T-helper 2 cell treated with Interferon-gamma antibody and Interleukin-4, amounts not matched to agents 100 ng/mL and 5 ng/mL, for 36 hours (primary cell): ENCODE data around the gene SEC31A. TPM values are rescaled to one million over a fixed set of nuclear protein-coding genes. Genes with fewer than 3 reads are reported as not detected.
"Not testable (repeated sequence)": the region's sequence is repeated elsewhere in the genome, so short reads cannot be mapped to it uniquely, and the experiment has no call there.

ENCODE experiments used
- intact Hi-C: fragments of 100-400 bp; cut with micrococcal nuclease; formaldehyde crosslinking; loops from one replicate; pipeline ENCODE4 v1.15.1; 2023
- total RNA-seq: library from RNA; stranded (reverse); gene quantifications from 2 replicates; pipeline ENCODE4 v1.2.3, GENCODE V29; 2022

Gene SEC31A
- total RNA-seq, 1 donor from 2014 or later, result 143 TPM

DNA sequence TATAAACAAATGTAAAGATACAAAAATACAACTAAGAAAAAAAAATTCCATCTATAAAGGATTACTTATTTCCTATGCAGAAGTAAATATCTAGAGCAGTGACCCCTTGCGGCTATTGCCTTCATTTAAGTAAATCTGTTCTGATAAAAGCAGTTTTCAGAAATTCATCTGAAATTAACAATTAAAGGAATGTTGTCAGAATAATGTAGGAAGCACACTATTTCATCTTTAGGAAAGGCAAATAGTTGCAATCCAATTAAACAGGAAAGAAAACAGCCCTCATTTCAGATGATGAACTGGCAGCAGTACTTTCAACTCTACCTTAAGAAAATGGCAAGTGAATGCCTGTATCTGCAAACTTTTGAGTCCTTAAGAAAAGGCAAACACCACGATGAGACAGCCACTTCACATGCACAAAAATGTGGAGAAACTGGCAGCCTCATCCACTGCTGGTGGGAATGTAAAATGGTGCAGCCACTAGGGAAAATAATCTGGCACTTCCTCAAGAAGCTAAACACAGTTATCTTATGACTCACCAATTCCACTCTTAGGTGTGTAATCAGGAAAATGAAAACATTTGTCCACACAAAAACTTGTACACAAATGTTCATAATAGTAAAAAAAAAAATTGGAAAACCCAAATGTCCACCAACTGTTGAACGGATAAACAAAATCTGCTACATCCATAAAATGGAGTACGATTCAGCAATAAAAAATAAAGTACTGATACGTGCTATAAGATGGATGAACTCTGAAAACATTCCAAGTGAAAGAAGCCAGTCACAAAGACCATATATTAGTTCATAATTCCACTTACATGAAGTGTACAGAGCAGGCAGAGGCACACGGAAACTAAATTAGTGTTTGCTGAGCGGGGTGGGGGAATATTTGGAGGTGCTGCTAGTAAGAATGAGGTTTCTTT is 7.6 kb upstream of the SEC31A start:
- intact Hi-C loops, result loop anchor here (1.0 kb wide), 1 partner anchor 46 kb away; no protein-coding TSS in a partner anchor

DNA sequence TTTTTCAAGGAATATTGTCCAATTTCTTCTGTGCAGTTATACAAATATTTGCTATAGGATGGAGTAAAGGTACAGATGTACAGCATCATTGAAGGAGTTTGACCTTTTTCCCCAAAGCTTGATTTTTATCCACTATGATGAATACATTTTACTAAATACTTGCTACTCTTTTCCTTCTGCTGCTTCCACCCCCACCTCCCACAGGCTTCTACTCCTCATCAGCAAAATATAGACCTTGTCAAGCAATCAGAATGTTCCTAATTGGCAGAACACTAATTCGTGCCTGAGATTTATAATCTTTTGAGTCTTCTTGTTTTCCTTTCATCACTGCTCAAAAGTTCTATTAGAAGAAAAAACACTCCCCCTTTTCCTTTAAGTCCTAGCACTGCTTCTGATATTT is 5.8 kb upstream of the SEC31A start:
- intact Hi-C loops, result no loop called here

DNA sequence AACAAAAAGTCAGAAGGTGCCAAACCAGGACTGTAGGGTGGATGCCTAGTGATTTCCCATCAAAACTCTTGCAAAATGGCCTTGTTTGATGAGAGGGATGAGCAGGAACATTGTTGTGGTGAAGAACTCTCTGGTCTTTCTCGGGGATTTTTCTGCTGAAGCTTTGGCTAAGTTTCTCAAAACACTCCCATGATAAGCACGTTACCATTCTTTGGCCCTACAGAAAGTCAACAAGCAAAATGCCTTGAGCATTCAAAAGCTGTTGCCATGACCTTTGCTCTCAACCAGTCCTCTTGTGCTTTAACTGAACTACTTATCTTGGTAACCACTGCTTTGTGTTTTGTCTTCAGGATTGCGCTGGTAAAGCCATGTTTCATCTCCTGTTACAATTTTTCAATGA is 3.0 kb upstream of the SEC31A start:
- intact Hi-C loops, result no loop called here

DNA sequence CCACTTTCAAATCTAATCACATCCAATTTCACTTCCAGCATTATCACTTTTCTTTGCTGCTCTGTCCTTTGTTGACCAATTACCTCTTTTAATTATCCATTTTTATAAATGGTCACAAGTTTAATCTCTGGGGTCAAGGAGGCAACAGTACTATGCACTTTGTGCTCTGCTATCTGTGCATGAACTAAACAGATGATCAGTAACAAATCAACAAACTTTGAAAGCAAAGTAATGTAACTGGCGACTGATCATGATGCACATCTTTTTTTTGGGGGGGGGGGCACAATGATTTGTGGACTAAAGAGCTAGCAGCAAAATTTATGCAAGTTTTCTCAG is 1.5 kb upstream of the SEC31A start:
- intact Hi-C loops, result no loop called here

DNA sequence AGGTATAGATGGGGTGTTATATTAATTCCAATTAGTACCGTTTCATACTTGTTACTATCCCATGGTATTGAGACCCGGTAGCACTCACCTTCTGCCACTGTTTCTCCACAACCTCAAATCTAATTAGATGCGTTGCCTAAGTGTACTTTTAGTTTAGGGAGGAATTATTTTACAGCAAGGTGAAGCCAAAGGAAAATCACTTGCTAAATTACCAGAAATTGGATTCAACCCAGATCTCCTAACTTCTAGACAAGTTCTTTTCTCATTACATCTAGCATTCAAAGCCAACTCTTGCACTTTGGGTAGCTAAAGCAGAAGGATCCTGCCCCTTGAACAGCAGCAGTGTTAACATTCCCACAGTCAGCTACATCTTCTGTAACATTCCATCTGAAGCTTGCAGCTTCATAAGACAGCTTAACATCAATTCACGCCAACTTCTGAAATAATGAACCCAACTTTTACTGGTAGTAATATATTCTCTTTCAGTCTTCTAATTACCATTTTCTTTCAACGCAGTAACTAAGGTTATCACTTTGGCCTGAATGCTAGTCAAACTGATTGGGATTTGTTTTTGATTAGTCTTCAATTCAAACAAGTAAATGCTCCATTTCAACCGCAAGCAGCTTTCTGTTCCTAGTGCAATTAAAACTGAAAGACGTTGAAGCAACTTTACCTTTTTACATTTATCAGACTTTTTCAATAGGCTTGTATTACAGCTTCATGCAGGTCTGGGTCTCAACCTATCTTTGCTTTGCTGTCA is 934 bp upstream of the SEC31A start:
- intact Hi-C loops, result loop anchor here (1.0 to 2.0 kb wide), 7 partner anchors 8 to 463 kb away; partner anchors contain the start of genes LIN54 and THAP9

DNA sequence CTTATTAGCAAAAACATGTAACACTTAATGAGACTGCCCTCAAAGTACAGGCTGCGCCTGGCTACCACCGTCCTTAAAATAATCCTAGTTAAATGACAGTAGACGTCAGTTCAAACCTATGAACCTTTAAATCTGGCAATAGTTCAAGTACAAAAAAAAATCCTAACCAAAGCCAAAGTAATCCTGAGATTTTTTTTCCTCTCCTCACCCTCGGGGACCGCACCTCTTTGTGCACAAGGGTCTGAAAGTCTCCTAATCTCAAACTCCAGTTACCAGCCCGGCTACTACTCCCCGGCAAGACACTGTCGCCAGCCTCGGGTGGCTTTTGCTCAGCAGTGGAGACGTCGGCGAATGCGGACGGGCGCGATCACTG is 439 bp downstream of the SEC31A start:
- intact Hi-C loops, result loop anchor here (2.0 kb wide), 3 partner anchors 14 to 462 kb away; no protein-coding TSS in a partner anchor

DNA sequence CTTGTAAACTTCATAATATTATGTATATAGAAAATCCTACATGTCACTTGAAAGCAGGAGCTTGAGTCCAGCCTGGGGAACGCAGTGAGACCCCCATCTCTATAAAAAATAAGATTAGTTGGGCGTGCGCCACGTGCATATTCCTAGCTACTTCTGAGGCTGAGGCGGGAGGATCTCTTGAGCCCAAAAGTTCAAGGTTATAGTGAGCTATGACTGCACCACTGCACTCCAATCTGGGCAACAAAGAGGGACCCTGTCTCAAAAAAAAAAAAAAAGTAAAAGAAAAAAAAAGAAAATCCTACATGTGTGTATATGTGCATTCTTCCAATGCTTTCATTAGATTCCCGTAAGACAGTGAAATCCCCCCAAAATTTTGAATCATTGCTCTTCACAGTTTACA is 1.7 kb downstream of the SEC31A start:
- intact Hi-C loops, result no loop called here

DNA sequence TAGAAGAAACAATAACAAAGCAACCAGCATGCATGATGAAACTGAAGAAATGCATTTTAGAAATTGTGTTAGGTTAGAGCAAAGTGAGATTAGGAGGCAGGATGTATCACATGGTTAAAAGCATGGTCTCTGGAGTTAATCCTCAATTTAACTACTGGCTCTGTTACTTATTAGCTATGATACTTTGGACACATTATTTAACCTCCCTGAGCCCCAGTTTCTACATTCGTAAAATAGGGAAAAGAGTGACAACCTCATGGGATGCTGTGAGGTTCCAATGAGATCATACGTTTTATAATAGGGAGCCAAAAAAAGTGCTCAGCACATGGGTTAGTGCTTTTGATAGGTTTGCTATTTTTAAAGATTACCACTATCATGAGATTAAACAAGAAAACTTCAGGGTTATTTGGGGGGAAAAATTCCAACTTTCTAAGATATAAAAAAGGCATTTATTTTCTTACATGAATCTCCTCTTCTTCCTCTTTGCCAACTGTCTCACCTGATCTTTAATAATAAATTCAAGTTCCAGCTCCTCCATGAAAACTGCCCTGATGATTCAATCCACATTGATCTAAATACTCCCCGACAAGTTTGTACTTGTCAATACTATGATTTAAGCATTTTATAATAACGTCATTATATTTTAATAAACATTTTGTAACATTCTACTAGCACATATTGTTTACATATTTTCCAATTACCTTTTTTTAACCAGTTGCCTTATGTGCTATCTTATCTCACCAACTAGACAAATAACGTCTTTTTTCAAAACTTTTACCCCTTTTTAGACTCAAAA is 4.6 kb downstream of the SEC31A start:
- intact Hi-C loops, result no loop called here

DNA sequence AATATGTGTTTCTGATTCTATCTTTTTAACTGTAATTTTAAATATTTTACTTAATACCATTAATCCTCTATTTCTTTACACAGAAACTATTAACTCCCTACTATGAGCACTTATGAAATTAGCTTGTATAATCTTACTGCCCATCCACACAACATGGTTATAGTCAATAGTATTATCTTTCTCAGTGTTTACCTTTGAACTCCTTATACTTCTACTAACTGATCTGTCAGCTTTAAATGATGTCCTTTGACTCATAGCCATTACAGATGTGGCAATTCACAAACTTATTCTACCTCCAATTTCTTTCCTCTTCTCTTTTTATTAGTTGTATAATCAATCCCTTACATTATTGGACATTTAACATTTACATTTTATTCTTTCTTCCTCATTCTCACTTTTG is 5.5 kb downstream of the SEC31A start:
- intact Hi-C loops, result no loop called here

DNA sequence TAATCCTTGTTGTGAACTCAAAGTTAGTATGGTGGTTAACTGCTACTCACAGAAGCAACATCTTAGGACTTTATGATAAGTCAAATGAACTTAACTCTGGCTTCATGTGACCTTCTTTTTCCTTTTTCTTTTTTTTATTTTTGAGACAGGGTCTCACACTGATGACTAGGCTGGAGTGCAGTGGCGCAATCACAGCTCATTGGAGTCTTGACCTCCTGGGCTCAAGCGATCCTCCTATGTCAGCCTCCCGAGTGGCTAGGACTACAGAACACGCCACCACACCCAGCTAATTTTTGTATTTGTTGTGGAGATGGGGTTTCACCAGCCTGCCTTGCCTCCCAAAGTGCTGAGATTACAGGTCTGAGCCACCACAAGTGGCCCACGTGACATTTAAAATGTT is 22.4 kb downstream of the SEC31A start:
- intact Hi-C loops, result no loop called here

DNA sequence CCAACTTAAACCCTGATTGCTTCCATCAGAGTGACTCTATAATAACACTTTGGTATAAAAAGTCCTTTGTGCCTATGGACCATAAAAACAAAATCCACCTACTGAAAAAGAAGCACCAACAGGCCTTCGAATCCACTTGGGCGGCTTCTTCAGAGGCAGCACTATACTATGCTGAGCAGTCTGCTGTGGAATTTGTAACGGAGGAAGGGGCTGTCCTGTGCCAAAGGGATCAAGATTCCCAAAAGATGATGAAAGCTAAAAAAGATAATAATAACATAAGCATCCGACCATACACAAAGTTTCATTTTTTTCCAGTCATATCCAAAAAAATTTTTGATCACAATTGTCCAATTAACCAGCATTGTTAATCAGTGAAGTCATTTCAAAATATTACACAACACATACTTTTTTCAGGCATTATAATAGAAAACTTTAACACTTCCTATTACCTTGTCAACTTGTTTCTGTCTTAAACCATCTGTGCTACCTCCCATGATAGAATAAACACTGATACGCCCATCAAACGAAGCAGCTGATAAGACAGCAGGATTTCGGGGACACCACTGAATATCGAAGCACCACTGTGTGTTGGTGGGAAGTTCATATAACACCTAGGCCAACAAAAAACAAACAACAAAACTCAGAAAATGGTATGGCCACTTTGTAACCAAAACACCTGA is 24.1 kb downstream of the SEC31A start:
- intact Hi-C loops, result no loop called here

DNA sequence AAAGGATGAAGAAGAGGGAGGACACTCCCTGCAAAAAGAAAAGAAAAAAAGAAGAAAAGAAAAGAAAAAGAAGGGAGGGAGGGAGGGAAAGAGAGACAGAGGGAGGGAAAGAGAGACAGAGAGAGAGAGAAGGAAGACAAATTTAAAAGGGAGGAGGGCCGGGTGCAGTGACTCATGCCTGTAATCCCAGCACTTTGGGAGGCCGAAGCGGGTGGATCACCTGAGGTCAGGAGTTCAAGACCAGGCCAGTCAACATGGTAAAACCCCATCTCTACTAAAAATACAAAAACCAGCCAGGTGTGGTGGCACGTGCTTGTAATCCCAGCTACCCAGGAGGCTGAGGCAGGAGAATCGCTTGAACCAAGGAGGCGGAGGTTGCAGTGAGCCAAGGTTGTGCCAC is 24.9 kb downstream of the SEC31A start:
- intact Hi-C loops, result not testable (repeated sequence)

DNA sequence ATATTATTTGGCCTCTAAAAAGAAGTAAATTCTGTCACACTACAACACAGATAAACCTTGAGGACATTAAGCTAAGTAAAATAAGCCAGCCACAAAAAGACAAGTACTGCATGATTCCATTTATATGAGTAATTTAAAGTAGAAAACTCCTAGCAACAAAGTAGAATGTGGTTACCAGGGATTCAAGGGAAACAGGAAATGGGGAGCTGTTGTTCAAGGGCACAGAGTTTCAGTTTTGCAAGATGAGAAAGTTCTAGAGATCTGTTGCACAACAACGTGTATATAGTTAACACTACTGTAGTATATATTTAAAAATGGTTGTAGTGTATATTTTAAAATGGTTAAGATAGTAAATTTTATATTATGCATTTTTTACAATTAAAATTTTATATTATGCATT is 25.4 kb downstream of the SEC31A start:
- intact Hi-C loops, result loop anchor here (1.0 kb wide), 4 partner anchors 26 to 491 kb away; partner anchors contain the start of genes LIN54, SEC31A and THAP9

DNA sequence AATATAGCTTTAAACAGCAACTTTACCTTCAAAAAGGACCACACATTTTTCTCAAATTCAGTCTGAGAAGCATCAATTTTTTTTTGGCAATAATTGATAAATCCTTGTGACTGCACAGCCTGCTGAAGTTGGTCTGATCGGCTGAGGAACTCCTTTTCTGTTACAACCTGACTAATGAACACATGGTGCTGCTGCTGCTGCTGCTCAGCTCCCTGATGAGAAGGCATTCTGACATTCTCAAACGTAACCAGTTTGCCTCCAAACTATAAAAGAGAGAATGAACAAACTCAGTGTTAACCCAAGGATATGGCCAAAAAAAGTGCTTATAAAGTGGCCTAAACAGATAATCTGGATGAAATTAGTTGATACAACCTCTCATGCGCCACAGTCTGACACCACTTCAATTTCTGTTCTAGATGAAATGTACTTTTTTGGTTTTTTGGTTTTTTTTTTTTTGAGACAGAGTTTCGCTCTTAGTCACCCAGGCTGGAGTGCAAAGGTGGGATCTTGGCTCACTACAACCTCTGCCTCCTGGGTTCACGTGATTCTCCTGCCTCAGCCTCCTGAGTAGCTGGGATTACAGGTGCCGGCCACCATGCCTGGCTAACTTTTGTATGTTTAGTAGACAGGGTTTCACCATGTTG is 26.5 kb downstream of the SEC31A start:
- intact Hi-C loops, result no loop called here

DNA sequence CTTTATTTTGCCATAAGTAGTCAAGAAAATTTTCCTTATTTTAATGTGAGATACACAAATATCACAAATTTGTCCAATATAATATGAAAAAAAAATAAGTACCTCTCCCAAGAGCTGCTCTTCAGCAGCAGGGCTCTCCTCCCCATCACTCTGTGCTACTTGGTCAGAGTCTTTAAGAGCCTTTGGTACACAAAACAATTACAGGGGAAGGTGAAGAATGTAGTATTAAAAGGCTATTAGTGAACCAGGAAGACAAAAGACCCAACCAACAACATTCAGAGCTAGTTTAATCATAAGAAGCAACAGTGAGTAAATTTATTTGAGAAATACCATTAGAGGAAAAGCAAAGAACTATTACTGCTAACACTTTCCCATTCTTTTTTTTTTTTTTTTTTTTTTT is 29.4 kb downstream of the SEC31A start:
- intact Hi-C loops, result no loop called here

DNA sequence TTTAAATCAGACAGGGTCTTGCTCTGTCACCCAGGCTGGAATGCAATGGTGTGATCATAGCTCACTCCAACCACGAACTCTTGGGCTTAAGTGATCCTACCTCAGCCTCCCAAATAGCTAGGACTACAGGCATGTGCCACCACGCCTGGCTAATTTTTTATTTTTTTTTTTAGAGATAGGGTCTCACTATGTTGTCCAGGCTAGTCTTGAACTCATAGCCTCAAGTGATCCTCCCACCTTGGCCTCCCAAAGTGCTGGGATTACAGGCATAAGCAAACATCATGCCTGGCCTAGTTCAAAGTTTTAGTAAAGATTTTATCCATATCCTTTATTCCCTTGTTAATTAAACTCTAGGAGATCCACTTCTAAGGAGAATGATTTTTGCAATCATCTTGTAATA is 30.5 kb downstream of the SEC31A start:
- intact Hi-C loops, result not testable (repeated sequence)

DNA sequence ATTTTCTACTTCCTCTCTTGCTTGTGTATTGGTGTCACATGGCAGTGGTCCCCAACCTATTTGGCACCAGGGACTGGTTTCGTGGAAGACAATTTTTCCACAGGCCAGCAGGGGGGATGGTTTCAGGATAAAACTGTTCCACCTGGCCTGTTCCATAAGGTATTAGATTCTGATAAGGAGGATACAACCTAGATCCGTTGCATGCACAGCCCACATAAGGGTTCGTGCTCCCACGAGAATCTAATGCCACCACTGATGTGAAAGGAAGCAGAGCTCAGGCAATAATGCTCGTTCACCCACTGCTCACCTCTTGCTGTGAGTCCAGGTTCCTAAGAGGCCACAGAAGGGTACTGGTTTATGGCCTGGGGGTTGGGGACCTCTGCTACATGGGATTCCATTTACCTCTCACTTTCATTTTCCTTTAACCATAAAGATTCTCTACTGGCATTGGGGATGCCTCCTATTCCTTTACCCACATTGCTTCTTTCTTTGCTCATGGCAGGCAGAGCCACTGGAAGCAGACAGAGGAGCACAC is 38.1 kb downstream of the SEC31A start:
- intact Hi-C loops, result loop anchor here (1.0 to 5.0 kb wide), 4 partner anchors 38 to 429 kb away; partner anchors contain the start of genes COPS4, COQ2 and SEC31A

DNA sequence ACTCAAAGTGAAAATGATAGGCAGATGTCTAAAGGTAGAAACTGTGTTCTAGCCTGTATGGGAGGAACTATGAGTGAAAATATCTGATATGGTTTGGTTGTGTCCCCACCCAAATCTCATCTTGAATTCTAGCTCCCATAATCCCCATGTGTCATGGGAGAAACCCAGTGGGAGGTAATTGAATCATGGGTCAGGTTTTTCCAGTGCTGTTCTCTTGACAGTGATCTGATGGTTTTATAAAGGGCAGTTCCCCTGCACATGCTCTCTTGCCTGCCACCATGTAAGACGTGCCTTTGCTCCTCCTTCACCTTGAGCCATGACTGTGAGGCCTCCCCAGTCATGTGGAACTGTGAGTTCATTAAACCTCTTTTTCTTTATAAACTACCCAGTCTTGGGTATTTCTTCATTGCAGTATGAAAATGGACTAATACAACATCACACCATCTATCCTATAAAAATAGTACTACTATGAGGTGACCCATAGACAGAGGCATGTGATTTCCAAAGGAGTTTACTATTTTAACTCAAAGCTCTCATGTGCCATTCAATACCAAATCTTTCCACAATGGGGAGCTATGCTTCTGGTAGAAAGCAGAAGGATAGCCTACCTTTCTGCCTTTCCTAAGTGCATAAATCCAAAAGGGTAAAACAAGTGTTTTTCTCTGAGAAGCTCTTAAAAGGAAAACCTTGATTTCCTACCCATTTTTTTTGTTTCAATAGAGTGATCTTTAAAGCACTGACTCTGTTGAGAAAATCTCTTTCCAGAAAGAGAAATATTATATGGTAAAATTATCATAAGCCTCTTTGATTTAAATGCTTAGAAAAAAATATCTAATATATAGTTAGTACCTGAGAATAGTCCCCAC is 38.8 kb downstream of the SEC31A start:
- intact Hi-C loops, result loop anchor here (1.0 to 5.0 kb wide), 4 partner anchors 39 to 430 kb away; partner anchors contain the start of genes COPS4, COQ2 and SEC31A

DNA sequence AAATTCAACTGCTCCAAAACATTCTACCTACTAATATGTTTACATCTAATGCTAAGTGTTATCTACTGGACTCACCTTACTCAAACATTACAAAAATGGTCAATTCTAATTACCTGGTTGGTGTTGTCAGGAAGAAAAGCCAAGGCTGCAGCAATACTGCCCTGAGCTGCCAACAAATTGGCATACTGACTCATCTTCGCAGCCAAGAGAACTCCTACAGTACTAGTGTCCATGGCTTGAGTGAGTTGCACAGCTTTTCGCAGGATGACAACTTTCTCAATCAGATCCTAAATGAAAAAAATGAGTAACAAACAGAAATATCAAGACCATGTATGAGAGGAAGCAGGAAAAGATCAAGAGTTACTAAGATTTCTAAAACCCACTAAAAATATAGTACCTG is 39.6 kb downstream of the SEC31A start:
- intact Hi-C loops, result loop anchor here (5.0 kb wide), 2 partner anchors 186 to 431 kb away; partner anchors contain the start of genes COPS4 and COQ2
